ENCODE measurements around the gene SIGLECL1.

Gene SIGLECL1

DNA sequence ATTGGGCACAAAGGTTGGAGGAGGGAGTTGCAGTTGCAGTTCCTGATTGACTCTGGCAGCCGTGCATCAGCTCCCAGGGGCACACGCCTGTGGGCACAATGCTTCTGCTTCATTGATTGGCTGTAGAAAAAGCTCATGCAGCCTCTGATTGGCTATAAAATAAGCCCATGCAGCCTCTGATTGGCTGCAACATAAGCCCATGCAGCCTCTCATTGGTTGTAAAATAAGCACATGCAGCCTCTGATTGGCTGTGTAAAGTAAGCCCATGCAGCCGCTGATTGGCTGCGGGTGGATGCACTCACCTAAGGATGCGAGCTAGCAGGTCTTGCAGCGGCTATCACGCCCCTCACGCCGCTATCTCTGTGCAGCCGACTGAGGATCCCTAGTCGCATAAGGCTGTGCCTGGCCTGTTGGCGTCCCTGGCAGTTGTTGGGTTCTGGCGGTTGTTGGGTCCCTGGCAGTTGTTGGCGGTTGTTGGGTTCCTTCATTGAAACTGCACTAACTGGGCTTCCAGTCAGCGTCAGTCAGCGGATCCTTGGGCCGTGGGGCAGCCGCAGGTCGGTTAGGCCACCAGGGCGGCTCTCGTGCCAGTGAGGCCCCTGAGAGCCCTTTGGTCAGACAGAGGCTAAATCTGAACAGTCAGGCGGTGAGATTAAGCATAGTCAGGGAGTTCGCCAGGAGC, at the start of gene SIGLECL1:
Gene SIGLECL1, plus strand, starts transcription at position 295 of the 682 bp plus-strand sequence. CDS start 12,993 bp downstream, outside the sequence.
- no peak for DNase-seq

- DNase-seq, result no peak
These were observed 49.2 kb upstream of the SIGLECL1 start for GRCh38 chr19:51201712-51202111.

DNA sequence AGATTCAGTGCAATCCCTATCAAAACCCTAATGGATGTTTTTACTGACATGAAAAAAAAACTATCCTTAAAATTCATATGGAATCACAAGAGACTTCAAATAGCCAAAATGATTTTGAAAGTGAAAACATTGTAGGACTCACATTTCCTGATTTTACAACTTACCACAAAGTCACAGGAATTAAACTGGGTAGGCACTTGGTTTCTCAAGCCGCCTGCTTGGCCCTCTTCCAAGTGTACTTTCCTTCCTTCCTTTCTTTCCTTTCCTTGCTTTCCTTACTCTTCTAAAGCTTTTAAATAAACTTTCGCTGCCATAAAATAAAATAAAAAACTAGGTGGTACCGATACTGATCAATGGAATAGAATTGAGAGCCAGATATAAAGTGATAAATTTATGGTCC, 47.0 kb upstream of the SIGLECL1 start:
- DNase-seq, result no peak

DNA sequence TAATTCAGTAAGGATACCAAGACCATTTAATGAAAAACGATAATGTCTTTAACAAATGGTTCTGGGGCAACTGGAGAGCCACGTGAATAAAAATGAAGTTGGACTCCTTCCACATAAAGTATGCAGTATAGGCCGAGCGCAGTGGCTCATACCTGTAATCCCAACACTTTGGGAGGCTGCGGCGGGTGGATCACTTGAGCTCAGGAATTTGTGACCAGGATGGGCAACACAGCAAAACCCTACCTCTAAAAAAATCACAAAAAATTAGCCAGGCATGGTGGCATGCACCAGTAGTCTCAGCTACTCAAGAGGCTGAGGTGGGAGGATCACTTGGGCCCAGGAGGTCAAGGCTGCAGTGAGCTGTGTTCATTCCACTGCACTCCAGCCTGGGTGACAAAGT, 46.6 kb upstream of the SIGLECL1 start:
- DNase-seq, result no peak

DNA sequence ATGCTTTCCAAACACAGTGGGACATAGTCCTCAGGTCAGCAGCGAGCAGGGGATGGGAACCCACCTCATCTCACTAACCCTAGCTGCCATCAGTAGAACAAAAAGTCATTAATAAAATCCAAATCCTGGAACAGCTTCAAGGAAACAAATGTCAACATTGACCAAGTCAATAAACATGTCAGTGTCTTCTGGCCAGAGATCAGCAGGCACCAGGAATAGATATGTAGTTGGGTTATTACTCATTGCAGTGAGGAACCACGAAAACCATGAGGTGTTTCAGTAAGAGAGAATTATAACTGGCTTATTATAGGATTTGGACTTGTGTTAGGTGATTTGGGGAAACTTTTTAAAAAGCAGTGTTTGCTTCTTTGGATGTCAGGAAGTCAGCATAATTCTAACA, 43.1 kb upstream of the SIGLECL1 start:
- no peak for DNase-seq

DNA sequence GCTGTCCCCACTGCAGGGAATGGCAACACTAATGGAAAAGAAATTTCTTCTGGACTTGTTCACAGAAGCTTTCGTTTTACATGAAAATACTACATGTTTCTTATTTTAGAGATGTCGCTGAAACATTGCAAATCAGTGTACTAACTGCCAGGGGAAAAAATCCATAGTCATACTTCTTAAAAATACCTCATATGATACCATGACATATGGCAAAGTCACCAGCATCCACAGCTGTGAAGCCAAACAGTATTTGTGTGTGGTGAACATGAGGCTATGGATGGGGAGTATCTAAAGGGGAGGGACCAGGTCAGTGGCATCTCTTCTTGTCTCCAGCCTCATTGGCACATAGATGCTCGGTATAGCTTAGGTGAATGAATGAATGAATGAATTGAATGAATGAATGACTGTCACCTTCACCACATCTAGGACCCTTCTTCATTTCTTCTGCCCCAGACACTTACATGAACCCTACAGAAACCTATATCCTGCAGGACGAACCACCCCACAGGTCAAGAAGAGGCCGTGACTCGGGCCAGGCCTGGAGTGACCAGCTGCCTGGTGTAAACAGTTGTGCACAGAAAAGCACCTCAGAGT, 40.6 kb upstream of the SIGLECL1 start:
- no peak for DNase-seq

DNA sequence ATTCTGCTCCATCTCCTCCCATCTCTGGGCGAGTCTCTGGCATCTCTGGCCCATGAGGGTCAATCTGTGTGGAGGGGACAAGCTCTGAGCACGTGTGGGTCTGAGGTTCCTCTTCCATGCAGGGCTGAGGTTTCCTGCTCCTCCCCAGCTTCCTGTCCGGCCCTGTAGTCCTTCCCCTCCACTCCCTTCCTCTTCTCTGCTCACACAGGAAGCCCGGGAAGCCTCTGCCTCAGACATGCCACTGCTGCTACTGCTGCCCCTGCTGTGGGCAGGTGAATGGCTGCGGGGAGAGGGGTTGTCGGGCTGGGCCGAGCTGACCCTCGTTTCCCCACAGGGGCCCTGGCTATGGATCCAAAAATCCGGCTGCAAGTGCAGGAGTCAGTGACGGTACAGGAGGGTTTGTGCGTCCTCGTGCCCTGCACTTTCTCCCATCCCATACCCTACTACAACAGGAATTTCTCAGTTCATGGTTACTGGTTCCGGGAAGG, 40.0 kb upstream of the SIGLECL1 start:
- DNase-seq, result peak; percentile 93

- no peak for DNase-seq
These were observed 39.0 kb upstream of the SIGLECL1 start for GRCh38 chr19:51211833-51212232.

DNA sequence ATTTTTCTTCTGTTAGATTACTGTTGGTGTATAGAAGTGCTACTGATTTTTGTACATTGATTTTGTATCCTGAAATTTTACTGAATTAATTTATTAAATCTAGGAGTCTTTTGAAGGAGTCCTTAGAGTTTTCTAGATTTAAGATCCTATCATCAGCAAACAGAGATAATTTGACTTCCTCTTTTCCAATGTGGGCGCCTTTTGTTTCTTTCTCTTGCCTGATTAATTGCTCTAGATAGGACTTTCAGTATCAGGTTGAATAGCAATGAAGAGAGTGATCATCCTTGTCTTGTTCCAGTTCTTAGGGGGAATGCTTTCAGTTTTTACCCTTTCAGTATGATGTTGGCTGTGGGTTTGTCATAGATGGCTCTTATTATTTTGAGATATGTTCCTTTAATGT, 31.6 kb upstream of the SIGLECL1 start:
- DNase-seq, result peak; percentile 44

GRCh38 chr19:51219971-51220370, 30.9 kb upstream of the SIGLECL1 start:
- no peak for DNase-seq

- no peak for DNase-seq
These were observed 29.9 kb upstream of the SIGLECL1 start for GRCh38 chr19:51220996-51221395.

DNA sequence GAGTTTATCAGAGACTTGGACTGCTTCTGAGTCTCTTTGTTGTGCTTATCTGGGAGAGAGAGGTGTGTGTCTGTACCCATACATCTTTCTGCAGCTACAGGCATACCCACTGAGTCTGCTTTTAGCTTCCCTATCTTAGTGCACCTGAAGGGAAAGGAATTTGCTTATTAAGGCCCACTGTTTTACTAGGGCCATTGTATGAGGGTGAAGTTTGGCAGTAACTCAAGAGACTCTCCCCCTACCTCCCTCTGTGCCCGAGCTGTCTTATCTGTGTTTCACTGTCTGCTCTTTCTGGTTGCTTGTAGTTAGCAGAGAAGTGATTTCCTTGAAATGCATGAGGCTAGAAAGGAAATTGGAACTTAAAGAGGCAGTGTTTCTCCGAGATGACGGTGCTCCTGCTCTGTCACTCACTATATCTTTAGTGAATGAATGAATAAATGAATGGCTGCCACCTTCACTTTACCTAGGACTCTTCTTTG, 26.7 kb upstream of the SIGLECL1 start:
- peak; percentile 77 for DNase-seq

DNA sequence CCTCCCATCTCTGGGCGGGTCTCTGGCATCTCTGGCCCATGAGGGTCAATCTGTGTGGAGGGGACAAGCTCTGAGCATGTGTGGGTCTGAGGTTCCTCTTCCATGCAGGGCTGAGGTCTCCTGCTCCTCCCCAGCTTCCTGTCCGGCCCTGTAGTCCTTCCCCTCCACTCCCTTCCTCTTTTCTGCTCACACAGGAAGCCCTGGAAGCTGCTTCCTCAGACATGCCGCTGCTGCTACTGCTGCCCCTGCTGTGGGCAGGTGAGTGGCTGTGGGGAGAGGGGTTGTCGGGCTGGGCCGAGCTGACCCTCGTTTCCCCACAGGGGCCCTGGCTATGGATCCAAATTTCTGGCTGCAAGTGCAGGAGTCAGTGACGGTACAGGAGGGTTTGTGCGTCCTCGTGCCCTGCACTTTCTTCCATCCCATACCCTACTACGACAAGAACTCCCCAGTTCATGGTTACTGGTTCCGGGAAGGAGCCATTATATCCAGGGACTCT, 25.9 kb upstream of the SIGLECL1 start, which contains the start of gene CD33:
Gene CD33, plus strand, starts transcription at position 183 of the 496 bp plus-strand sequence. Its CDS starts 39 bp downstream, at position 222.
- DNase-seq, result peak; percentile 94

DNA sequence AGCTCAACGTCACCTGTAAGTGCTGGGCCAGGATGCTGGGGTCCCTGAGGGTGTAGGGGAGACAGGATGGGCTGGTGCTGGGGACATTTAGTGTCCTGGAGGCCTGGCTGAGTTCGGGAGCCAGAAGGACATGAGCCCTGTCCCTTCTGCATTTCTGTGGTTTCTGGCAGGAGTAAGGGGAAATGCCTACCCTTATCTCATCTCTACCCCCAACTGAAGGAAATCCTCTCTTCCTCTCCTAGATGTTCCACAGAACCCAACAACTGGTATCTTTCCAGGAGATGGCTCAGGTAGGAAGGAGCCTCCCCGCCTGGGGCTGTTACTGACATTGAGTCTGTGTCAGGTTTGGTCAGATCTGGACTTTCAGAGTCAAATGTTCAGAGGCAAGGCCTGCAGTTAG, 24.8 kb upstream of the SIGLECL1 start:
- DNase-seq, result peak; percentile 48

DNA sequence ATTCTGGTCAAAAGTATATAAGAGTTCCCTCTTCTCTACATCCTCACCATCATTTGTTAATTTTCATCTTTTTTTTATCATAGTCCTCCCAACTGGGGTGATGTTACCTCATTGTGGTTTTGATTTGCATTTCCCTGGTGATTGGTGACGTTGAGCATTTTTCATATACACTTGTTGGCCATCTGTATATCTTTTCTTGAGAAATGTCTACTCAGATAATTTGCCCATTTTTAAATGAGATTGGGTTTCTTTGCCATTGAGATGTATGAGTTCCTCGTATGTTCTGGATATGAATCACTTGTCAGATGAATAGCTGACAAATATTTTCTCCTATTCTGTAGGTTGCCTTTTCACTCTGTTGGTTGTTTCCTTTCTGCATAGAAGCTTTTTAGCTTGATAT, 23.6 kb upstream of the SIGLECL1 start:
- DNase-seq, result peak; percentile 38

DNA sequence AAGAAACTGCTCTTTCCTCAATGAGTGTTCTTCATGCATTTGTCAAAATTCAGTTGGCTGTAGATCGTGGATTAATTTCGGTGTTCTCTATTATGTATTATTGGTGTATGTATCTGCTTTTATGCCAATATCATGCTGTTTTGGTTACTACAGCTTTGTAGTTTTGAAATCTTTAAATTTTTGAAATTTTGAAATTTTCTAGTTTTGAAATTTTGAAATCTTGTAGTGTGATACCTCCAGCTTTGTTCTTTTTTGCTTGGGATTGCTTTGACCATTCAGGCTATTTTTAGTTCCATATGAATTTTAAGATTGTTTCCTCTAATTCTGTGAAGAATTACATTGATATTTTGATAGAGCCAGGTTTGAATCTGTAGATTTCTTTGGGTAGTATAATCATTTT, 22.9 kb upstream of the SIGLECL1 start:
- DNase-seq, result no peak

- DNase-seq, result no peak
These were observed 10.0 kb upstream of the SIGLECL1 start for GRCh38 chr19:51240866-51241265.

- DNase-seq, result no peak
These were observed 7.8 kb upstream of the SIGLECL1 start for GRCh38 chr19:51242881-51243630.

- peak; percentile 75 for DNase-seq
These were observed 4.7 kb upstream of the SIGLECL1 start for GRCh38 chr19:51246164-51246552.

DNA sequence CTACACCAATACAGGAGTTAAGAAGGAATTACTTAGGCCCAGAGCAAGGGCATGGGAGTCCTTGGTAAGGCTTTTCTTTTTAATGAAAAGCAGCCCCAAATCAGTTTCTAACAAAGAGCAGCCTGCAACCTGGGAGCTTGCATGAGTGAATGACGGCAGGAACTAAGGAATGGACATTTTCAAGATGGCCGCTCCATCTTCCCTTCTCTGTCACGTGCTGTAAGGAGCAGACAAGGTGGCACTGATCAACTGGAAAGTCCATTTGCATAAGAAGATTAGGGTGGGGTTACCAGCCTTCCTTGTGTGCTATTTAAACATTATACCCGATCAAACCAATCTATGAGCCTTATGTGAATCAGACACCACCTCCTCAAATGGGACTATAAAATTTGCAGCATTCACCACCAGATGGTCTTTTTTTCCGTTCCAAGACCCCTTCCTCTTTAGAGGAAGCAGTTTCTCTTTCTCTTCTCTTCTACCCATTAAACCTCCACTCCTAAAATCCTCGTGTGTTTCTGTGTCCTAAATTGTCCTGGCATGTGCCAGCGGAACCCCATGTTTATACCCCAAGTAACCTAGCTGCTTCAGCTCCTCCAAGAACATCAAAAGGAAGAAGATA, 2.8 kb upstream of the SIGLECL1 start:
- no peak for DNase-seq

- DNase-seq, result no peak
These were observed 564 bp downstream of the SIGLECL1 start for GRCh38 chr19:51251468-51251820.

DNA sequence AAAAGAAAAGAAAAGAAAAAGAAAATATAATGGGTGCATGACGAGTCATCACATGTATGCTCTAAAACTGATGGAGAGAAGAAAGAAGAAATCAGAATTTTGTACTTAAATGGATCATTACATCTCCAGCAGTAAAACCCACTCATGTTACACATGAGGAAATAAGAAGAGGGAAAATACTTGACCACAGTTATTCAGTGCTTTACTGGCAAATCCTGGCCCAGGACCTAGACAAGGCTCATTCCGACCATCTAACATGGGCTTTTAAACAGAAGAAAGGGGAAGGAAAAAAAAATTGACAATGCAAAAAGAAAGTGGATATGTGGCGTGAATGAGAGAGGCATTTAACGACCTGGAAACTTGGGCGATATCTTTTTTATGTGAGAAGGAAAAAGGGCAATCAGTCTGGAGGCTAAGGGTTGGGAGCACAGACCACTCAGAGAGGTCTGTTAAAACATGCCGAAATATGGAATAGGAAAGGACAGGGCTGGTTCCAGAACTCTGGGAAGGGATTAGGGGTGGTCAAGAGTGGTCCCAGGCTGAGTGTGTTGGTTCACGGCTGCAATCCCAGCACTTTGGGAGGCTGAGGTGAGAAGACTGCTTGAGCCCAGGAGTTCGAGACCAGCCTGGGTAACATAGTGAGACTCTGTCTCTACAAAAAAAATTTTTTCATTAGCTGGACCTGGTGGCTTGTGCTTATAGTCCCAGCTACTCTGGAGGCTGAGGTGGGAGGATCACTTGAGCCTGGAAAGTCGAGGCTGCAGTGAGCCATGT, 1.6 kb downstream of the SIGLECL1 start:
- no peak for DNase-seq
